HEK293 (cell line): Measurements from ENCODE around the gene PPARA.

ENCODE experiments used
- CTCF ChIA-PET: fragments of 350-600 bp; formaldehyde crosslinking; extraction: SDS; loops from one replicate; lab custom pipeline; 2021; ENCODE audit warnings: antibody characterized with exemption; lab: Yijun Ruan, JAX
- POLR2A ChIA-PET: fragments of 300-600 bp; formaldehyde crosslinking; extraction: SDS; loops from one replicate; lab custom pipeline; 2020; ENCODE audit warnings: antibody characterized with exemption, inconsistent platforms; lab: Yijun Ruan, JAX
- H3K27ac ChIP-seq: fragments of 200-500 bp; sonication (Bioruptor generic); 2 replicates; pipeline ENCODE4 v1.5.1; 2014; ENCODE audit warnings: low read depth, low read length, control low read depth, inconsistent platforms; ENCODE audit errors: extremely low read depth
- H3K36me3 ChIP-seq, 2 experiments: fragments of 200-500 bp in 1 of 2; sonication (Bioruptor generic) in 1 of 2; 1 replicate in 1 of 2; 2 replicates in 1 of 2; pipeline ENCODE4 v1.5.1; 2014 to 2017; ENCODE audit warnings: inconsistent platforms in 2 of 2, low read length in 2 of 2; ENCODE audit not compliant: control insufficient read depth in 2 of 2, insufficient read depth in 1 of 2
- H3K4me1 ChIP-seq: fragments of 200-500 bp; sonication (Bioruptor generic); 2 replicates; pipeline ENCODE4 v1.5.1; 2014; ENCODE audit warnings: mild to moderate bottlenecking, low read length, inconsistent platforms; ENCODE audit not compliant: control insufficient read depth, insufficient read depth
- H3K4me3 ChIP-seq: 2 replicates; pipeline ENCODE4 v1.5.1; 2011; ENCODE audit warnings: low read depth, mild to moderate bottlenecking, control low read depth, low read length, moderate library complexity
- H3K9me3 ChIP-seq: fragments of 200-500 bp; sonication (Bioruptor generic); 2 replicates; pipeline ENCODE4 v1.5.1; 2014; ENCODE audit warnings: low read depth, low read length, inconsistent platforms; ENCODE audit not compliant: control insufficient read depth, insufficient read depth
- KLF16 ChIP-seq: fragments of 450-650 bp; formaldehyde crosslinking; IDR thresholded peaks from 2 replicates; pipeline ENCODE4 v1.5.1; 2017; ENCODE audit warnings: missing biosample characterization, missing genetic modification characterization
- MEIS1 ChIP-seq: sonication (generic); formaldehyde crosslinking; IDR thresholded peaks from 2 replicates; pipeline ENCODE4 v1.8.1; 2022; ENCODE audit warnings: missing genetic modification reagents, mild to moderate bottlenecking, borderline replicate concordance
- SCRT2 ChIP-seq: fragments of 450-650 bp; formaldehyde crosslinking; IDR thresholded peaks from 2 replicates; pipeline ENCODE4 v1.5.1; 2016; ENCODE audit warnings: missing biosample characterization, missing genetic modification characterization
- ZBTB17 ChIP-seq: fragments of 450-650 bp; formaldehyde crosslinking; IDR thresholded peaks from 2 replicates; pipeline ENCODE4 v1.5.1; 2016; ENCODE audit warnings: missing biosample characterization, missing genetic modification characterization
- ZFP3 ChIP-seq: fragments of 450-650 bp; formaldehyde crosslinking; IDR thresholded peaks from 2 replicates; pipeline ENCODE4 v1.5.1; 2016; ENCODE audit warnings: low read depth, missing biosample characterization, missing genetic modification characterization
- ZNF169 ChIP-seq: fragments of 450-650 bp; formaldehyde crosslinking; IDR thresholded peaks from 2 replicates; pipeline ENCODE4 v1.5.1; 2016; ENCODE audit warnings: missing biosample characterization, missing genetic modification characterization
- ZNF248 ChIP-seq: fragments of 450-650 bp; formaldehyde crosslinking; IDR thresholded peaks from 2 replicates; pipeline ENCODE4 v1.5.1; 2017; ENCODE audit warnings: missing biosample characterization, missing genetic modification characterization
- ZNF335 ChIP-seq: fragments of 450-650 bp; formaldehyde crosslinking; conservative IDR thresholded peaks from 2 replicates; pipeline ENCODE4 v1.5.1; 2016; ENCODE audit warnings: missing biosample characterization, missing genetic modification characterization
- ZNF350 ChIP-seq: fragments of 450-650 bp; formaldehyde crosslinking; IDR thresholded peaks from 2 replicates; pipeline ENCODE4 v1.5.0; 2017; ENCODE audit warnings: missing biosample characterization, mild to moderate bottlenecking, missing genetic modification characterization
- ZNF391 ChIP-seq: fragments of 450-650 bp; formaldehyde crosslinking; IDR thresholded peaks from 2 replicates; pipeline ENCODE4 v1.5.1; 2016; ENCODE audit warnings: low read depth, missing biosample characterization, missing genetic modification characterization, borderline replicate concordance
- ZNF660 ChIP-seq: fragments of 450-650 bp; IDR thresholded peaks from 2 replicates; pipeline ENCODE4 v1.5.1; 2018; ENCODE audit warnings: missing biosample characterization, mild to moderate bottlenecking, missing genetic modification characterization
- ZNF670 ChIP-seq: fragments of 450-650 bp; formaldehyde crosslinking; IDR thresholded peaks from 2 replicates; pipeline ENCODE4 v1.5.1; 2016; ENCODE audit warnings: missing biosample characterization, missing genetic modification characterization, low read depth
- ZNF791 ChIP-seq: fragments of 450-650 bp; formaldehyde crosslinking; IDR thresholded peaks from 2 replicates; pipeline ENCODE4 v1.5.1; 2016; ENCODE audit warnings: missing biosample characterization, missing genetic modification characterization
- ZXDB ChIP-seq: fragments of 450-650 bp; formaldehyde crosslinking; IDR thresholded peaks from 2 replicates; pipeline ENCODE4 v1.5.1; 2016; ENCODE audit warnings: missing biosample characterization, missing genetic modification characterization
- TF ChIP-seq, protein P1 (sequence below): fragments of 450-650 bp; IDR thresholded peaks from 2 replicates; pipeline ENCODE4 v1.5.1; 2018; ENCODE audit warnings: missing biosample characterization, mild to moderate bottlenecking, missing genetic modification characterization
- TF ChIP-seq, protein P2 (sequence below): fragments of 450-650 bp; formaldehyde crosslinking; IDR thresholded peaks from 2 replicates; pipeline ENCODE4 v1.5.1; 2016; ENCODE audit warnings: missing biosample characterization, missing genetic modification characterization, borderline replicate concordance
- TF ChIP-seq, protein P3 (sequence below): fragments of 450-650 bp; formaldehyde crosslinking; IDR thresholded peaks from 2 replicates; pipeline ENCODE4 v1.5.1; 2016; ENCODE audit warnings: missing biosample characterization, missing genetic modification characterization
- TF ChIP-seq, protein P4 (sequence below): fragments of 450-650 bp; formaldehyde crosslinking; IDR thresholded peaks from 2 replicates; pipeline ENCODE4 v1.5.1; 2016; ENCODE audit warnings: missing biosample characterization, missing genetic modification characterization

The PPARA gene

DNA sequence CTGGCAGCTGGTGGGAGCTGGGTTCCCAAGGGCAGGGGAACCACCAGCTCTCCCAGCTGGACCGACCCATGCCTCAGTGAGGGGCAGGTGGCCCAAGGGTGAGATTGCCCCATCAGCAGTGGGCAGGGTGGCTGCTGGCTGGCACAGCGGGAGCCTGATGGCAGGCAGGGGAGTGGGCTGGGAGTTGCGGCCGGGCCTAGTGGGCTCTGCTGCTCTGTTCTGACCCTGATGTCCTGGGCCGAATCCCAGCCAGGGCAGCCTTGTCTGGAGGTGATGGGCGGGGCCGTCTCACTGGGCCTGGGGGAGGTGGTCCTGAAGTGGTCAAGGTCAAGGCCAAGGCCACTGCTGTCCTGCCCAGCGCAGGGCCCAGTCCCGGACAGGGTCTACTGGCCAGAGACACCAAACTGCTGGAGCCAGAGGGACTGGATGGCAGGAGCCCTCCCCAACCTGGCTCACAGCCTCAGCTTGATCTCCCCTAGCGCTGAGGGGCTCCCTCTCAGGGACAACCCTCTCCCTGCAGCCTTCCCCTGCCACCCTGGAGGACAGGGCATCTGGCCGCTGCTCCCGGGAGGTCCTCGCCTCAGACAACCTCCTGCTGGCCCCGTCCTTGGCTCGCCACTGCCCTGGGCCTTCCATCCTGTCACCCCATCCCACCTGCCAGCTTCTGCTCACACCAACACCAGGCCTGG is 26.5 kb upstream of the PPARA start:
- H3K4me3 ChIP-seq = no peak overlapping the region
- H3K27ac ChIP-seq = no peak overlapping the region
- TF ChIP-seq ZNF670 (tag by site-specific recombination) = no peak
- no peak for TF ChIP-seq ZNF391
- no peak for TF ChIP-seq ZNF169 (tag by site-specific recombination)
- TF ChIP-seq KLF16 = no peak
- no peak for TF ChIP-seq ZFP3 (tag by site-specific recombination)
- TF ChIP-seq ZXDB (tag by site-specific recombination) = no peak
- no peak for TF ChIP-seq SCRT2 (tag by site-specific recombination)
- TF ChIP-seq, protein P1, sequence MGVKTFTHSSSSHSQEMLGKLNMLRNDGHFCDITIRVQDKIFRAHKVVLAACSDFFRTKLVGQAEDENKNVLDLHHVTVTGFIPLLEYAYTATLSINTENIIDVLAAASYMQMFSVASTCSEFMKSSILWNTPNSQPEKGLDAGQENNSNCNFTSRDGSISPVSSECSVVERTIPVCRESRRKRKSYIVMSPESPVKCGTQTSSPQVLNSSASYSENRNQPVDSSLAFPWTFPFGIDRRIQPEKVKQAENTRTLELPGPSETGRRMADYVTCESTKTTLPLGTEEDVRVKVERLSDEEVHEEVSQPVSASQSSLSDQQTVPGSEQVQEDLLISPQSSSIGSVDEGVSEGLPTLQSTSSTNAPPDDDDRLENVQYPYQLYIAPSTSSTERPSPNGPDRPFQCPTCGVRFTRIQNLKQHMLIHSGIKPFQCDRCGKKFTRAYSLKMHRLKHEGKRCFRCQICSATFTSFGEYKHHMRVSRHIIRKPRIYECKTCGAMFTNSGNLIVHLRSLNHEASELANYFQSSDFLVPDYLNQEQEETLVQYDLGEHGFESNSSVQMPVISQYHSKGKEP (tag by site-specific recombination) = no peak
- no peak for TF ChIP-seq MEIS1 (CRISPR knock-in tag)
- TF ChIP-seq, protein P2, sequence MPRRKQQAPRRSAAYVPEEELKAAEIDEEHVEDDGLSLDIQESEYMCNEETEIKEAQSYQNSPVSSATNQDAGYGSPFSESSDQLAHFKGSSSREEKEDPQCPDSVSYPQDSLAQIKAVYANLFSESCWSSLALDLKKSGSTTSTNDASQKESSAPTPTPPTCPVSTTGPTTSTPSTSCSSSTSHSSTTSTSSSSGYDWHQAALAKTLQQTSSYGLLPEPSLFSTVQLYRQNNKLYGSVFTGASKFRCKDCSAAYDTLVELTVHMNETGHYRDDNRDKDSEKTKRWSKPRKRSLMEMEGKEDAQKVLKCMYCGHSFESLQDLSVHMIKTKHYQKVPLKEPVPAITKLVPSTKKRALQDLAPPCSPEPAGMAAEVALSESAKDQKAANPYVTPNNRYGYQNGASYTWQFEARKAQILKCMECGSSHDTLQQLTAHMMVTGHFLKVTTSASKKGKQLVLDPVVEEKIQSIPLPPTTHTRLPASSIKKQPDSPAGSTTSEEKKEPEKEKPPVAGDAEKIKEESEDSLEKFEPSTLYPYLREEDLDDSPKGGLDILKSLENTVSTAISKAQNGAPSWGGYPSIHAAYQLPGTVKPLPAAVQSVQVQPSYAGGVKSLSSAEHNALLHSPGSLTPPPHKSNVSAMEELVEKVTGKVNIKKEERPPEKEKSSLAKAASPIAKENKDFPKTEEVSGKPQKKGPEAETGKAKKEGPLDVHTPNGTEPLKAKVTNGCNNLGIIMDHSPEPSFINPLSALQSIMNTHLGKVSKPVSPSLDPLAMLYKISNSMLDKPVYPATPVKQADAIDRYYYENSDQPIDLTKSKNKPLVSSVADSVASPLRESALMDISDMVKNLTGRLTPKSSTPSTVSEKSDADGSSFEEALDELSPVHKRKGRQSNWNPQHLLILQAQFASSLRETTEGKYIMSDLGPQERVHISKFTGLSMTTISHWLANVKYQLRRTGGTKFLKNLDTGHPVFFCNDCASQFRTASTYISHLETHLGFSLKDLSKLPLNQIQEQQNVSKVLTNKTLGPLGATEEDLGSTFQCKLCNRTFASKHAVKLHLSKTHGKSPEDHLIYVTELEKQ (tag by site-specific recombination) = no peak
- TF ChIP-seq, protein P3, sequence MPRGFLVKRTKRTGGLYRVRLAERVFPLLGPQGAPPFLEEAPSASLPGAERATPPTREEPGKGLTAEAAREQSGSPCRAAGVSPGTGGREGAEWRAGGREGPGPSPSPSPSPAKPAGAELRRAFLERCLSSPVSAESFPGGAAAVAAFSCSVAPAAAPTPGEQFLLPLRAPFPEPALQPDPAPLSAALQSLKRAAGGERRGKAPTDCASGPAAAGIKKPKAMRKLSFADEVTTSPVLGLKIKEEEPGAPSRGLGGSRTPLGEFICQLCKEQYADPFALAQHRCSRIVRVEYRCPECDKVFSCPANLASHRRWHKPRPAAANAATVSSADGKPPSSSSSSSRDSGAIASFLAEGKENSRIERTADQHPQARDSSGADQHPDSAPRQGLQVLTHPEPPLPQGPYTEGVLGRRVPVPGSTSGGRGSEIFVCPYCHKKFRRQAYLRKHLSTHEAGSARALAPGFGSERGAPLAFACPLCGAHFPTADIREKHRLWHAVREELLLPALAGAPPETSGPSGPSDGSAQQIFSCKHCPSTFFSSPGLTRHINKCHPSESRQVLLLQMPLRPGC (tag by site-specific recombination) = no peak
- TF ChIP-seq ZNF350 (tag by site-specific recombination) = no peak
- TF ChIP-seq ZNF791 = no peak
- no peak for TF ChIP-seq ZNF660 (tag by site-specific recombination)
- TF ChIP-seq, protein P4, sequence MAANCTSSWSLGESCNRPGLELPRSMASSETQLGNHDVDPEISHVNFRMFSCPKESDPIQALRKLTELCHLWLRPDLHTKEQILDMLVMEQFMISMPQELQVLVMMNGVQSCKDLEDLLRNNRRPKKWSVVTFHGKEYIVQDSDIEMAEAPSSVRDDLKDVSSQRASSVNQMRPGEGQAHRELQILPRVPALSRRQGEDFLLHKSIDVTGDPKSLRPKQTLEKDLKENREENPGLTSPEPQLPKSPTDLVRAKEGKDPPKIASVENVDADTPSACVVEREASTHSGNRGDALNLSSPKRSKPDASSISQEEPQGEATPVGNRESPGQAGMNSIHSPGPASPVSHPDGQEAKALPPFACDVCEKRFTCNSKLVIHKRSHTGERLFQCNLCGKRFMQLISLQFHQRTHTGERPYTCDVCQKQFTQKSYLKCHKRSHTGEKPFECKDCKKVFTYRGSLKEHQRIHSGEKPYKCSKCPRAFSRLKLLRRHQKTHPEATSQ (tag by site-specific recombination) = no peak
- no peak for TF ChIP-seq ZBTB17 (tag by site-specific recombination)
- no peak for TF ChIP-seq ZNF248
- no peak for TF ChIP-seq ZNF335 (tag by site-specific recombination)
- CTCF ChIA-PET = interaction anchor here (0.5 to 1.1 kb wide), 3 partner anchors 25 to 191 kb away, joined by 3 to 5 read pairs (median 5); no protein-coding TSS in a partner anchor
- H3K36me3 ChIP-seq = no peaks in the 10 kb centered on the region
- POLR2A ChIA-PET = no interaction called here
- H3K4me1 ChIP-seq = no peaks in the 10 kb centered on the region; the same call in 1 of the 2 replicates
- H3K9me3 ChIP-seq = no peaks in the 10 kb centered on the region
